GM12878 (cell line): ENCODE results near the gene HNF4A. TPM values are rescaled to one million over a fixed set of nuclear protein-coding genes. Genes with fewer than 3 reads are reported as not detected.

ENCODE experiments used
- EP300 ChIP-seq, 2 experiments: fragments of 150-350 bp in 1 of 2; IDR thresholded peaks; 2 replicates each; pipeline ENCODE4 v1.6.1; 2011 to 2012; ENCODE audit warnings: low read depth in 2 of 2, low read length in 2 of 2, borderline replicate concordance in 1 of 2, improper control_type of control experiment in 1 of 2, inconsistent platforms in 1 of 2; ENCODE audit not compliant: control insufficient read depth in 1 of 2
- FOXM1 ChIP-seq: IDR thresholded peaks from 2 replicates; pipeline ENCODE4 v1.6.1; 2012; ENCODE audit warnings: low read depth, mild to moderate bottlenecking, inconsistent platforms, low read length, moderate library complexity
- NBN ChIP-seq: fragments of 450-650 bp; IDR thresholded peaks from 2 replicates; pipeline ENCODE4 v1.6.1; 2016
- PRDM15 ChIP-seq: fragments of 450-650 bp; formaldehyde crosslinking; IDR thresholded peaks from 2 replicates; pipeline ENCODE4 v1.4.0; 2020; ENCODE audit warnings: mild to moderate bottlenecking, moderate library complexity
- SREBF1 ChIP-seq: IDR thresholded peaks from 2 replicates; pipeline ENCODE4 v1.6.1; 2012; ENCODE audit warnings: mild to moderate bottlenecking, low read length
- ZBTB4 ChIP-seq: fragments of 450-650 bp; formaldehyde crosslinking; IDR thresholded peaks from 2 replicates; pipeline ENCODE4 v1.4.0; 2022; ENCODE audit warnings: mild to moderate bottlenecking, moderate library complexity
- polyA plus RNA-seq, 11 experiments: library from polyadenylated mRNA; depleted of rRNA in 4 of 11; unstranded in 6 of 11; stranded (reverse) in 5 of 11; fragments of >200 nt; fragmentation: Nextera tagmentation in 4 of 11; fragmentation: Illumina TruSeq in 1 of 11; extraction: Ambion mirVana in 4 of 11; extraction: Trizol in 1 of 11; gene quantifications; 1 replicate in 1 of 11; 2 replicates in 10 of 11; pipeline versions ENCODE4 v1.2.1 to v1.2.3, GENCODE V29; 2011 to 2016; ENCODE audit warnings: inconsistent platforms in 2 of 11, missing spikeins in 2 of 11, low read depth in 1 of 11
- total RNA-seq, 4 experiments: library from RNA; depleted of rRNA in 3 of 4; stranded (reverse); fragments of >200 nt in 3 of 4; fragmentation: Illumina TruSeq in 1 of 4; extraction: Trizol in 1 of 4; gene quantifications; 2 replicates each; pipeline versions ENCODE4 v1.2.1 to v1.2.3, GENCODE V29; 2013 to 2021

Gene HNF4A
- total and polyA plus RNA-seq, 10 of the 15 experiments (the other 5 are each of a cell fraction or from before 2014, with no cell fraction given) = 0.21 TPM; not detected in 9

- TF ChIP-seq SREBF1 (no peak), EP300 (IDR thresholded peaks at IDR 0.05; ENCODE audit: borderline replicate concordance in 1 of 2, control insufficient read depth in 1 of 2, low read depth in 2 of 2, low read length in 2 of 2) (no peak), FOXM1 (no peak), ZBTB4 (CRISPR knock-in tag) (no peak), NBN (peak; percentile 74; the same call in 1 of the 2 replicates), PRDM15 (CRISPR knock-in tag) (no peak)
These were observed 44.5 kb upstream of the HNF4A start, which contains the start of gene FITM2 (continued) for GRCh38 chr20:44310664-44311639.
